Neutrophil (primary cell): ENCODE data around the gene CFHR1.
"Not testable (repeated sequence)": the region's sequence is repeated elsewhere in the genome, so short reads cannot be mapped to it uniquely, and the experiment has no call there.

Experiments
- H3K27ac ChIP-seq: fragments of 200-600 bp; sonication (generic); 2 replicates; pipeline ENCODE4 v1.5.1; 2016; ENCODE audit warnings: mild to moderate bottlenecking, moderate library complexity
- H3K27me3 ChIP-seq: fragments of 200-600 bp; sonication (generic); 2 replicates; pipeline ENCODE4 v1.6.0; 2016; ENCODE audit warnings: mild to moderate bottlenecking
- H3K36me3 ChIP-seq: fragments of 200-600 bp; sonication (generic); 2 replicates; pipeline ENCODE4 v1.5.1; 2017
- H3K4me1 ChIP-seq, 2 experiments: fragments of 200-600 bp in 1 of 2; sonication (generic) in 1 of 2; 1 replicate in 1 of 2; 2 replicates in 1 of 2; pipeline versions ENCODE4 v1.5.1 to v1.6.1; 2013 to 2016; ENCODE audit warnings: low read depth in 1 of 2, low read length in 1 of 2, mild to moderate bottlenecking in 1 of 2, moderate library complexity in 1 of 2; ENCODE audit not compliant: control insufficient read depth in 1 of 2, insufficient read depth in 1 of 2
- H3K4me3 ChIP-seq, 2 experiments: fragments of 200-600 bp in 1 of 2; sonication (generic) in 1 of 2; 1 replicate in 1 of 2; 2 replicates in 1 of 2; pipeline ENCODE4 v1.5.1; 2013 to 2016; ENCODE audit warnings: low read depth in 1 of 2, low read length in 1 of 2, mild to moderate bottlenecking in 1 of 2, moderate library complexity in 1 of 2
- H3K9me3 ChIP-seq: fragments of 200-600 bp; sonication (generic); 2 replicates; pipeline ENCODE4 v1.5.1; 2016
- TF ChIP-seq, protein P1 (sequence below): fragments of 200-600 bp; sonication (generic); IDR thresholded peaks from 2 replicates; pipeline ENCODE4 v1.5.1; 2016; ENCODE audit warnings: antibody characterized with exemption

The CFHR1 gene

DNA sequence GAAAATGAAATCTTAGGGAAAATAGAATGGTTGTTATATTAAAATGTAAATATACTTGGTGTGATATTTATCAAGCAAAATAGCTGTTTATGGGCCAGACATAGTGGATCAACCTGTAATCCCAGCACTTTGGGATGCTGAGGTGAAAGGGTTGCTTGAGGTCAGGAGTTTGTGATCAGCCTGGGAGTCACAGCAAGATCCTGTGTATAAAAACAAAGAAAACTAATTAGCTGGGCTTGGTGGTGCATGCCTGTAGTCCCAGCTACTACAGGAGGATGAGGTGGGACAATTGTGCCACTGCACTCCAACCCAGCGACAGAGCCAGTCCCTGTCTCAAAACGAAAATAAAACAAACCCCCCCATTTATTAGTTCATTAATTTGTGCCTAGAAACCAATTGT, 21.6 kb upstream of the CFHR1 start:
- no peak overlapping the region for H3K27ac ChIP-seq
- H3K4me3 ChIP-seq: no peak overlapping the region
- H3K36me3 ChIP-seq: no peaks in the 10 kb centered on the region
- no peaks in the 10 kb centered on the region for H3K9me3 ChIP-seq
- no peaks in the 10 kb centered on the region for H3K4me1 ChIP-seq
- no peaks in the 10 kb centered on the region for H3K27me3 ChIP-seq
- TF ChIP-seq, protein P1, sequence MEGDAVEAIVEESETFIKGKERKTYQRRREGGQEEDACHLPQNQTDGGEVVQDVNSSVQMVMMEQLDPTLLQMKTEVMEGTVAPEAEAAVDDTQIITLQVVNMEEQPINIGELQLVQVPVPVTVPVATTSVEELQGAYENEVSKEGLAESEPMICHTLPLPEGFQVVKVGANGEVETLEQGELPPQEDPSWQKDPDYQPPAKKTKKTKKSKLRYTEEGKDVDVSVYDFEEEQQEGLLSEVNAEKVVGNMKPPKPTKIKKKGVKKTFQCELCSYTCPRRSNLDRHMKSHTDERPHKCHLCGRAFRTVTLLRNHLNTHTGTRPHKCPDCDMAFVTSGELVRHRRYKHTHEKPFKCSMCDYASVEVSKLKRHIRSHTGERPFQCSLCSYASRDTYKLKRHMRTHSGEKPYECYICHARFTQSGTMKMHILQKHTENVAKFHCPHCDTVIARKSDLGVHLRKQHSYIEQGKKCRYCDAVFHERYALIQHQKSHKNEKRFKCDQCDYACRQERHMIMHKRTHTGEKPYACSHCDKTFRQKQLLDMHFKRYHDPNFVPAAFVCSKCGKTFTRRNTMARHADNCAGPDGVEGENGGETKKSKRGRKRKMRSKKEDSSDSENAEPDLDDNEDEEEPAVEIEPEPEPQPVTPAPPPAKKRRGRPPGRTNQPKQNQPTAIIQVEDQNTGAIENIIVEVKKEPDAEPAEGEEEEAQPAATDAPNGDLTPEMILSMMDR: no peak

DNA sequence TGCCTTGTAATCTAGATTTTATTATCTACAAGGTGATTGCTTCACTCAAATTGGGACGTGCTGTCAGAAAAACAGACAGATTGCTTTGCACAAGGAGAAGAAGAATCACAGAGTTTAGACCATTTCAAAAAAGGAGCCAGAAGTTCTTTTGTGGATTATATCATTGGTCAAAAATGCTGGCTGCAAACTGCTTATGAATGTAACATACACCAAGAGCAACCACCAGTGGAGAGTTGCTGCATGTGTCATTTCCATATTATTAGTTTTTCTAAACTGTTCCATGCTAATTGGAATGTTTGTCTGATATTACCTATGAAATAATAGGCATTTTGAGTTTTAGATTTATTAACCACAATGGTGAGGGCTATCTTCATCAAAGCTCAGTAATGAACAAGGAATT, 17.6 kb upstream of the CFHR1 start:
- not testable (repeated sequence) for H3K4me1 ChIP-seq, H3K27me3 ChIP-seq, H3K4me3 ChIP-seq, H3K27ac ChIP-seq, H3K9me3 ChIP-seq, H3K36me3 ChIP-seq

DNA sequence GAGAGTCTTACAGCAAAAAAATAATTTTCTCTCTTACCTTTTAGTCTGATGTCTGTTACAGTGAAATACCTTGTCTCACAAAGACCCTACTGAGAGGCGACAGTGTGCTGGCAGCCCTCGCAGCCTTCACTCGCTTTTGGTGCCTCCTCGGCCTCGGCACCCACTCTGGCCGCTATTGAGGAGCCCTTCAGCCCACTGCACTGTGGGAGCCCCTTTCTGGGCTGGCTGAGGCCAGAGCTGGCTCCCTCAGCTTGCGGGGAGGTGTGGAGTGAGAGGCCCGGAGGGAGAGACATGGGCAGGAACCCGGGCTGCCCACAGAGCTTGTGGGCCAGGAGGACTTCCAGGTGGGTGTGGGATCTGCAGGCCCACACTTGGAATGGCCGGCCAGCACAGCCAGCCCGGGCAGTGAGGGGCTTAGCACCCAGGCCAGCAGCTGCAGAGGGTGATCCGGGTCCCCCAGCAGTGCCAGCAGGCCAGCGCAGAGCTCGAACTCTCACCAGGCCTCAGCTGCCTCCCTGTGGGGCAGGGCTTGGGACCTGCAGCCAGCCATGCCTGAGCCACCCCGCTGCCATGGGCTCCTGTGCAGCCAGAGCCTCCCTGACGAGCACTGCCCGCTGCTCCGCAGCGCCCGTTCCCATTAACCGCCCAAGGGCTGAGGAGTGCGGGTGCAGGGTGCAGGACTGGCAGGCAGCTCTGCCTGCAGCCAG, 10.8 kb upstream of the CFHR1 start:
- TF ChIP-seq, protein P1: no peak
- Histone ChIP-seq H3K27me3 (no peaks in the 10 kb centered on the region), H3K27ac (no peak overlapping the region), H3K9me3 (no peaks in the 10 kb centered on the region), H3K4me3 (no peak overlapping the region), H3K36me3 (no peaks in the 10 kb centered on the region), H3K4me1 (no peaks in the 10 kb centered on the region)

DNA sequence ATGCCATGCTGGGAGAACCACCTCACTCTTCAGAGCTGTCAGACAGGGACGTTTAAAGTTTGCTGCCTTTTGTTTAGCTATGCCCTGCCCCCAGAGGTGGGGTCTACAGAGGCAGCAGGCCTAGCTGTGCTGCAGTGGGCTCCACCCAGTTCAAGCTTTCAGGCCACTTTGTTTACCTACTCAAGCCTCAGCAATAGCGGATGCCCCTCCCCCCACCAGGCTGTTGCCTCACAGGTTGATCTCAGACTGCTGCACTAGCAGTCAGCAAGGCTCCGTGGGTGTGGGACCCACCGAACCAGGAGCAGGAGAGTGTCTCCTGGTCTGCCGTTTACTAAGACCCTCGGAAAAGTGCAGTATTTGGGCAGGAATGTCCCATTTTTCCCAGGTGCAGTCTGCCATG, 2.1 kb upstream of the CFHR1 start:
- H3K4me3 ChIP-seq, H3K27me3 ChIP-seq, H3K9me3 ChIP-seq, H3K36me3 ChIP-seq, H3K27ac ChIP-seq, H3K4me1 ChIP-seq: not testable (repeated sequence)

DNA sequence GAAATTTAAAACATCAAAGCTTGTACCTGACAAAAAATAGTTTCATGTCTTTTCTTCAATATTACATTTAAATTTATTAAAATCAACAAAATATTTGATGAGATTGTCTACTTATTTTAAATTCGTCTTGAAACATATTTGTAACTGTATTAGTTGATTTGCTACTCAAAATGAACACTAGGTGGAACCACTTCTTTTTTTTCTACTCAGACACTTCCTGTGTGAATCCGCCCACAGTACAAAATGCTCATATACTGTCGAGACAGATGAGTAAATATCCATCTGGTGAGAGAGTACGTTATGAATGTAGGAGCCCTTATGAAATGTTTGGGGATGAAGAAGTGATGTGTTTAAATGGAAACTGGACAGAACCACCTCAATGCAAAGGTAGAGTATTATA, 8.3 kb downstream of the CFHR1 start:
- not testable (repeated sequence) for H3K27me3 ChIP-seq, H3K4me1 ChIP-seq, H3K4me3 ChIP-seq, H3K9me3 ChIP-seq, H3K36me3 ChIP-seq, H3K27ac ChIP-seq

DNA sequence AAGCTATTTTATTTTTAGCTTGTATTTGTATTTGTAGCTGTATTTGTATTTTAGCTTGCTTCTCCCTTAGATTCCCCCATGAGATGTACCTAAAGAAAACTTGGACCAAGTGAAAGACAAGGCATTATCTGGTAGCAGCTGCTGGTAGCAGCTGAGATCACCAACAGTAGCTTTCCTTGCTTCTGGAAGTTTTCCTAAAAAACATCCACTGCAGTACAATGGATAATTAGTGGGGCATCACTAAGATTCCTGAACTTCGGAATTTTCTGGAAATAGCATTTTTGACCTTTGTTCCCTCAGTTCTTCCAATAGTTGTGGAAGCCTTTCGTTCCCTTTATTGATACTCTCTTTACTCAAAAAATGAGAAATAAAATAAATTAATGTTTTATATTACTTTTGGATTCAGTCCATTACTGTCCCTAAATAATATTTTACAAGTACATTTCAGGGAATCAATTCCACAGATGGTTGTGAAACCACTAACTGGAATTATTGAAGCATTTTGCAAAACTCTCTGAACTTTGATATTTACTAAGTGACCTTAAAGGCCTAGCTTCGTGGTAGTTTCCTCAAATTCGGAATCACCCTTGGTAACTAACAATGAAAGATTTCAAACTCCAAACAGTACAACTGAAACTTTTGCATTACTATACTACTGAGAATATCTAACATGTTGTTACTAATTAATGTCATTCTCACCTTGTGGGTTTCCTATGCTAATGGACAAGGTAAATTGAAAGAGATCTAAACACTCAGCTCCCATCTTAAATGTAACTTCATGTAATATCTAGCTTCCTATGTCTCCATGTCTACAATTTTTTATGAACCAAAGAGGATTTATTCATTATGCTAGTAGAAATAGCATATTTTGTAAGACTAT, 30.3 kb downstream of the CFHR1 start:
- H3K4me3 ChIP-seq, H3K27me3 ChIP-seq, H3K36me3 ChIP-seq, H3K27ac ChIP-seq, H3K9me3 ChIP-seq, H3K4me1 ChIP-seq: not testable (repeated sequence)

DNA sequence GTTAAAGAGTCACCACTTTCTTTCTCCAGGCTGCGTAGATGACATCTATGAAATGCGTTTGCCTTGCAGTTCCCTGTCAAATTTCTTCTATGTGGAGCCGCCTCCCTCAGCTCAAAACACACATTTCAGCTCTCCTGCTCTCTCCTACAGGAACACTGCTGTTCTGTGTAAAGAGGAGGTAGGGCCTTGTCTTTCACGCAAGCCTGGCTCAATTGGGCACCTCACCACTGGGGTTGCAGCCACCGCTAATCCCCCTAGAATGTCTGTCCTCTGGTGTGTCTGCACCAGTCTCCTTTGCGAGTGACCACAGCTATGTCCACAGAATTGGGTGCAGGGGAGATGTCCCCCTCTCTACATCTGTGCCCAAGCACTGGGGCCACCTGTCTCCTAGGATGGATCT, 36.5 kb downstream of the CFHR1 start:
- no peaks in the 10 kb centered on the region for H3K9me3 ChIP-seq
- TF ChIP-seq, protein P1: no peak

More for the DNA sequence above, 36.5 kb downstream of the CFHR1 start:
- Histone ChIP-seq H3K4me1 (no peaks in the 10 kb centered on the region), H3K27me3 (no peaks in the 10 kb centered on the region), H3K36me3 (no peaks in the 10 kb centered on the region), H3K27ac (no peak overlapping the region), H3K4me3 (no peak overlapping the region)
